Esophagus (tissue), 2 donors: ENCODE results near the gene KCNJ6. TPM values are rescaled to one million over a fixed set of nuclear protein-coding genes. Genes with fewer than 3 reads are reported as not detected.

ENCODE experiments used
- H3K27ac ChIP-seq, 2 donors: one replicate each; pipeline ENCODE4 v1.5.1; 2013; ENCODE audit warnings: low read depth in 2 of 2, mild to moderate bottlenecking in 2 of 2, inconsistent platforms in 1 of 2, low read length in 1 of 2, moderate library complexity in 1 of 2
- H3K27me3 ChIP-seq, 2 donors: one replicate each; pipeline ENCODE4 v1.6.1; 2013; ENCODE audit warnings: low read length in 2 of 2, control low read depth in 1 of 2, mild to moderate bottlenecking in 1 of 2; ENCODE audit not compliant: insufficient read depth in 2 of 2, control insufficient read depth in 1 of 2
- H3K36me3 ChIP-seq, 2 donors: one replicate each; pipeline ENCODE4 v1.6.1; 2013; ENCODE audit warnings: low read length in 1 of 2; ENCODE audit not compliant: control insufficient read depth in 2 of 2, insufficient read depth in 2 of 2
- H3K4me1 ChIP-seq, 2 donors: one replicate each; pipeline ENCODE4 v1.6.1; 2013; ENCODE audit warnings: low read length in 1 of 2; ENCODE audit not compliant: control insufficient read depth in 2 of 2, insufficient read depth in 2 of 2
- H3K4me3 ChIP-seq, 2 donors: one replicate each; pipeline ENCODE4 v1.5.1; 2013; ENCODE audit warnings: low read length in 2 of 2, mild to moderate bottlenecking in 2 of 2, low read depth in 1 of 2, moderate library complexity in 1 of 2
- H3K9me3 ChIP-seq, 2 donors: one replicate each; pipeline ENCODE4 v1.6.1; 2013; ENCODE audit warnings: mild to moderate bottlenecking in 2 of 2, low read depth in 1 of 2, low read length in 1 of 2, moderate library complexity in 1 of 2; ENCODE audit not compliant: control insufficient read depth in 2 of 2, insufficient read depth in 1 of 2
- WGBS, 2 donors: extraction: QIAGEN DNeasy Blood & Tissue Kit; methylation state at CpG; one replicate each; pipeline ENCODE4 v1.1.7; 2013; 5-methylcytosine and 5-hydroxymethylcytosine counted together
- polyA plus RNA-seq, 2 donors: library from polyadenylated mRNA; stranded (reverse); fragments of 200-250 nt; gene quantifications; one replicate each; pipeline ENCODE4 v1.2.3, GENCODE V29; 2013
- donor health status: healthy with polysubstance abuse.
- donor health status: Bipolar disorder and iron deficiency.

Gene KCNJ6
- polyA plus RNA-seq, 2 donors: under 0.01 TPM; not detected in 1

DNA sequence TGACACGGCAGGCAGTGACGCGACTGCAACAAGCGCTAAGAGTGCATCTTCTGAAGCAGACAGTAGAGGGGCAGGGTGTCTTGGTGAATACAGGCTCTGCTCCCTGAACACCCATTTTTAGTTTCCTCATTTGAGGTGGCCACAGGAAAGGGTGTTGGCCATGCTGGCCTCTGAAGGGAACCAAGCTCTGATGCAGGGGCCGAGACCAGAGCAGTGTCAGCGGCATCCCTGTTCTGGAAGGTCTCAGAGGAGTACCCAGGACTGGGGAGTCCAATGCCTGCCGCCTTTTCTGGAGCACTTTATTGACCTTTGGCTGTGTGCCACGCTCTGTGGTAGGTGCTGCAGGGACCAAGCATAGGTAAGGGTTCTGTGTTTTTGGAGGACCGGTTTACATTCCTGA, 100.4 kb downstream of the KCNJ6 start:
- no peak overlapping the region for H3K27ac ChIP-seq
- WGBS, 2 donors: 87 to 89% methylated on average over 9 of the region's 9 CpGs
- no peak overlapping the region for H3K4me3 ChIP-seq
- H3K9me3 ChIP-seq: peaks cover 0 to 3% of the 10 kb centered on the region in 2 donors
- no peaks in the 10 kb centered on the region for H3K4me1 ChIP-seq
- no peaks in the 10 kb centered on the region for H3K36me3 ChIP-seq
- no peaks in the 10 kb centered on the region for H3K27me3 ChIP-seq

GRCh38 chr21:37811711-37812110, 104.5 kb downstream of the KCNJ6 start:
- Histone ChIP-seq H3K27me3 (no peaks in the 10 kb centered on the region), H3K4me1 (no peaks in the 10 kb centered on the region), H3K4me3 (no peak overlapping the region), H3K36me3 (no peaks in the 10 kb centered on the region), H3K27ac (no peak overlapping the region), H3K9me3 (peaks cover 0 to 4% of the 10 kb centered on the region in 2 donors)
- WGBS, 2 donors: 51 to 63% methylated on average over 2 of the region's 2 CpGs

- Histone ChIP-seq H3K27me3 (no peaks in the 10 kb centered on the region), H3K4me3 (no peak overlapping the region), H3K36me3 (no peaks in the 10 kb centered on the region), H3K4me1 (no peaks in the 10 kb centered on the region), H3K27ac (no peak overlapping the region), H3K9me3 (peaks cover 0 to 4% of the 10 kb centered on the region in 2 donors)
- WGBS, 2 donors: 75% methylated on average over 2 of the region's 2 CpGs
Measured at GRCh38 chr21:37808261-37808660, 108.0 kb downstream of the KCNJ6 start.

DNA sequence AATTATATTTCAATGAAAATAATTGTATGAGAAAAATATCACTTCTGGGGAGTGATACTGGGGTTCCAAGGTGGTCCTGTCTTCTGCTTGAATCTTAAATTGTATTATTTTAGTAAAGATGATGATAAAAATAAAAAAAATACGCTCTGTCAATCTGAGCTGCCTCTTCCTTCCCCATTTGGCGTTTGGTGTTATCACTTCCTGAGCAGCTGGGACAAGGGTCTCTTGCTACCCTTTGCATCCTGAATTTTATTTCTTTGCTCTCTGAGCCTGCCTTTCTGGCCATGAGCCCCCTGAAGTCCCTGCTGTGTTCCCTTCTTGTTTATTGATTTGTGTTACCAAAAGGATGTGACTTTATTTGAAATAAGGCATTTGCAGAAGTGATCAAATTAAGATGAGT, 111.0 kb downstream of the KCNJ6 start:
- 54 to 71% methylated on average over 2 of the region's 2 CpGs for WGBS, 2 donors
- no peaks in the 10 kb centered on the region for H3K36me3 ChIP-seq
- H3K27ac ChIP-seq: no peak overlapping the region
- H3K9me3 ChIP-seq: no peaks in the 10 kb centered on the region
- H3K4me1 ChIP-seq: no peaks in the 10 kb centered on the region
- no peaks in the 10 kb centered on the region for H3K27me3 ChIP-seq
- no peak overlapping the region for H3K4me3 ChIP-seq

DNA sequence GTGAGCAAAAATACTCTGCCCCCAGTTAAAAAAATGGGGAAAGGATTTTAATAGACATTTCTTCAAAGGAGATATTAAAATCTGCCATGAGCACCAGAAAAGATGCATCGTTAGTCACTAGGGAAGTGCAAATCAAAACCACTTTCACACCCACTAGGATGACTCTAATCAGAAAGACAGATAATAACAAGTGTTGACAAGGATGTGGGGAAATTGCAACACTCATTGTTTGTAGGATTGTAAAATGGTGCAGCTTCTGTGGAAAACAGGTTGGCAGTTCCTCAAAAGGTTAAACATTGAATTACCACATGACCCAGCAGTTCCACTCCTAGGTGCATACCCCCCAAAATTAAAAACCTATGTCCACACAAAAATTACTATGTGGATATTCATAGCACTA, 112.3 kb downstream of the KCNJ6 start:
- H3K9me3 ChIP-seq: no peaks in the 10 kb centered on the region
- no peaks in the 10 kb centered on the region for H3K27me3 ChIP-seq
- H3K36me3 ChIP-seq: no peaks in the 10 kb centered on the region
- no peaks in the 10 kb centered on the region for H3K4me1 ChIP-seq
- no peak overlapping the region for H3K27ac ChIP-seq
- 86 to 87% methylated on average over 1 of the region's 1 CpG for whole genome bisulfite sequencing, 2 donors
- H3K4me3 ChIP-seq: no peak overlapping the region

DNA sequence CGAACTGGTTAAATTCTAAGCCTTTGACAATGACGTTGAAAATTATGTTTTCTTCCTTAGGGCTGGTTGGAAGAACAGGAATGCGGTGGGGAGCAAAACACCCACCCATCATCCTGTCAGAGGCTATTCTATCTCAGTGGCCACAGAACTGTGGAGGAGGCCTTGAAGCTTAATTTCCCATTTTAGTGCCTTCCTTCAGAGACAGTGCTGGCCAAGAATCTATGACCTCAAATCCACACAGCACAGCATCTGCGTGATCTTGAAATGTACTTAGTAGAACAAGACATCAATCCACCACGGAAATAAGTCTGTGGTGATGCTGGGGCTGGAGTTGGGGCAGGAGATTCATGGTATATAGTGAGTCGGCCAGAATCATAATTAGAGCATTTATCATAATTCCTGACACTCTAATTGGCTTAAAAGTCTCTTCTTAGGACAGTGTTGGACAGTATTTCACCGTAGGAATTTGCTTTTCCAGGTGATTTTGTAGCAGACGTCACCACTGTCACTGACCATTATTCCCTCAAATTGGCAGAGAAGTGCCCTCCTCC, 113.1 kb downstream of the KCNJ6 start:
- Histone ChIP-seq H3K9me3 (no peaks in the 10 kb centered on the region), H3K27me3 (no peaks in the 10 kb centered on the region), H3K4me1 (no peaks in the 10 kb centered on the region), H3K4me3 (no peak overlapping the region), H3K36me3 (no peaks in the 10 kb centered on the region), H3K27ac (no peak overlapping the region)
- 69 to 79% methylated on average over 8 of the region's 8 CpGs for WGBS, 2 donors

- Histone ChIP-seq H3K27me3 (no peaks in the 10 kb centered on the region), H3K27ac (no peak overlapping the region), H3K36me3 (no peaks in the 10 kb centered on the region), H3K4me3 (no peak overlapping the region), H3K4me1 (no peaks in the 10 kb centered on the region), H3K9me3 (peaks cover 0 to 2% of the 10 kb centered on the region in 2 donors)
- WGBS, 2 donors: 60 to 73% methylated on average over 11 of the region's 11 CpGs
Measured at GRCh38 chr21:37800456-37801061, 115.7 kb downstream of the KCNJ6 start.

DNA sequence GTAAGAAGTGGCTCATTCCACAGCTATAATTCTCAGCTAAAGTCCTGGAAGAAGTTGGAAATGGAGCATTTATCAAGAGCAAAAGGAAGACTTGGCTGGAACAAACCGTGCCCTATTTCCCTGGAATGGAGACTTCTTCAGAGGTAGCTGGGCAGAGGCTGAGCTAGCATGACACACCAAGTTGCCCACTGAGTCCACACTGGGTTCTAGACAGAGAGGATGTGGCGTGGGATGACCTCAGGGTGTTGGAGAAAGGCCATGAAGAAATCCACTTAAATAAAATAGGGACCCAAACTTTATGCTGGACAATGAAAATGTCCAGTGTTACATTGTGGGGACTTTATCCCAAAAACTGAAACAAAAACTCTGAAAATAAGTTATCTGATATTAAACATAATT, 116.2 kb downstream of the KCNJ6 start:
- Histone ChIP-seq H3K4me1 (no peaks in the 10 kb centered on the region), H3K27me3 (no peaks in the 10 kb centered on the region), H3K36me3 (no peaks in the 10 kb centered on the region), H3K27ac (no peak overlapping the region), H3K9me3 (peaks cover 0 to 2% of the 10 kb centered on the region in 2 donors), H3K4me3 (no peak overlapping the region)
- 66 to 69% methylated on average over 2 of the region's 2 CpGs for whole genome bisulfite sequencing, 2 donors

DNA sequence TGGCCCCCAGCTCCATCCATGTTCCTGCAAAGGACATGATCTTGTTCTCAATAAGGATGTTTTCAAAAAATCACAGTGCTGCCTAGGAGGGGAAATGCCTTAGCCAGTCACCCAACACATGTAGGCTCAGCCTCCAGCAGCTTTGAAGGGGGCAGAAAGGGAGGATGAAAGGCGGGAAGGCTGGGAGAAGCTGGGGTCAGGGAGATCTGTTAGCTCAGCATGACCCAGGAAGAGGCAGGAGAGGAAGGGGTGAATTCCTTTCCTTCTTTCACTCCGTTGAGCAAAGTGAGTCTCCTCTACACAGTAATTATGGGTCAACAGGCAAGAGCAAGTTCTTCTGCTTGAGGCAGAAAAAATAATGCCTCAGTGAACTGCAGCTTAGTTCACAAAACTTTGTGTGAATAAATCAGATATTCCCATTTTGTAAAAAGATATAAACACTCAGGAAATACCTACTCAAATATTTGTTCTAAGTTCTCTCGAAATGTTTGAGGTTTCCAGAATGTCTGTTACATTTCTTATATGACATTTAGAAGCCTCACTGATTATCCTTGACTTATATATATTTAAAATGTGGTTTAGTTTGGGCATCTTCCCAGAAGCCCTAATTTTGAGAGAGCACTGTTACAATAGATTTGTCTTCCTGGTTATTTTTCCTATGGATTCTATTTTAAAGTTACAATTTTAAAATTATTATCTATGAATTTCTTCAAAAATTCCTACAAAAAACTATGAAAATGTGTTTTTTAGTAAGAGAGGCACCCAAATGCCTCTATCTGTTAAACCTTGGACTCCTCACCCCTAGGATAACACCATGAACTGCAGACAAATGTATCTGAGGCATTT, 116.8 kb downstream of the KCNJ6 start:
- Histone ChIP-seq H3K9me3 (peaks cover 0 to 2% of the 10 kb centered on the region in 2 donors), H3K27ac (no peak overlapping the region), H3K36me3 (no peaks in the 10 kb centered on the region), H3K4me1 (no peaks in the 10 kb centered on the region), H3K27me3 (no peaks in the 10 kb centered on the region), H3K4me3 (no peak overlapping the region)
- 27 to 38% methylated on average over 3 of the region's 3 CpGs for WGBS, 2 donors
